Measurements from ENCODE around the gene EFNA5. TPM values are rescaled to one million over a fixed set of nuclear protein-coding genes. Genes with fewer than 3 reads are reported as not detected.

EFNA5 gene
- total RNA-seq, 2 donors from 2014 or later = 6.0 to 13.5 TPM

GRCh38 chr5:107486489-107486888 is 184.2 kb downstream of the EFNA5 start:
- no peaks in the 10 kb centered on the region for H3K27me3 ChIP-seq (replicated peaks; ENCODE audit: insufficient read depth)
- no peaks in the 10 kb centered on the region for H3K9me3 ChIP-seq
- H3K27ac ChIP-seq = no peak overlapping the region
- TF ChIP-seq CTCF (IDR thresholded peaks at IDR 0.05) = no peak
- no peak overlapping the region for H3K4me3 ChIP-seq
- H3K36me3 ChIP-seq = no peaks in the 10 kb centered on the region
- H3K4me1 ChIP-seq (ENCODE audit: control insufficient read depth in 1 of 2, low read depth in 2 of 2) = peaks cover 0 to 27% of the 10 kb centered on the region in 2 donors
- ATAC-seq (ENCODE audit: insufficient number of reproducible peaks, low FRiP score, low read depth) (no peak), DNase-seq (ENCODE audit: low spot score) (no peak)

- Histone ChIP-seq H3K9me3 (no peaks in the 10 kb centered on the region), H3K27ac (no peak overlapping the region), H3K36me3 (no peaks in the 10 kb centered on the region), H3K4me3 (no peak overlapping the region), H3K4me1 (ENCODE audit: control insufficient read depth in 1 of 2, low read depth in 2 of 2) (peaks cover 0 to 27% of the 10 kb centered on the region in 2 donors), H3K27me3 (replicated peaks; ENCODE audit: insufficient read depth) (no peaks in the 10 kb centered on the region)
- ATAC-seq (ENCODE audit: insufficient number of reproducible peaks, low FRiP score, low read depth) (no peak), DNase-seq (ENCODE audit: low spot score) (no peak)
- no peak for TF ChIP-seq CTCF (IDR thresholded peaks at IDR 0.05)
Observed at GRCh38 chr5:107485184-107485583, 185.6 kb downstream of the EFNA5 start.

- Histone ChIP-seq H3K4me3 (no peak overlapping the region), H3K4me1 (ENCODE audit: control insufficient read depth in 1 of 2, low read depth in 2 of 2) (peaks cover 0 to 19% of the 10 kb centered on the region in 2 donors), H3K27ac (no peak overlapping the region), H3K9me3 (no peaks in the 10 kb centered on the region), H3K36me3 (no peaks in the 10 kb centered on the region), H3K27me3 (replicated peaks; ENCODE audit: insufficient read depth) (no peaks in the 10 kb centered on the region)
- DNase-seq (ENCODE audit: low spot score) = no peak
- no peak for ATAC-seq (ENCODE audit: insufficient number of reproducible peaks, low FRiP score, low read depth)
- TF ChIP-seq CTCF (IDR thresholded peaks at IDR 0.05) = no peak
Observed at GRCh38 chr5:107484281-107484680, 186.5 kb downstream of the EFNA5 start.

GRCh38 chr5:107483231-107484024 is 187.3 kb downstream of the EFNA5 start:
- no peak for DNase-seq (ENCODE audit: low spot score)
- Histone ChIP-seq H3K9me3 (no peaks in the 10 kb centered on the region), H3K27me3 (replicated peaks; ENCODE audit: insufficient read depth) (no peaks in the 10 kb centered on the region), H3K4me1 (ENCODE audit: control insufficient read depth in 1 of 2, low read depth in 2 of 2) (peaks cover 0 to 16% of the 10 kb centered on the region in 2 donors), H3K4me3 (no peak overlapping the region), H3K36me3 (no peaks in the 10 kb centered on the region), H3K27ac (peak overlapping the region in 1 of 2 donors; percentile 7)
- no peak for ATAC-seq (ENCODE audit: insufficient number of reproducible peaks, low FRiP score, low read depth)
- no peak for TF ChIP-seq CTCF (IDR thresholded peaks at IDR 0.05)

- H3K4me3 ChIP-seq = no peak overlapping the region
- DNase-seq (ENCODE audit: low spot score) = no peak
- H3K27ac ChIP-seq = no peak overlapping the region
- ATAC-seq (ENCODE audit: insufficient number of reproducible peaks, low FRiP score, low read depth) = no peak
- no peaks in the 10 kb centered on the region for H3K27me3 ChIP-seq (replicated peaks; ENCODE audit: insufficient read depth)
- no peak for TF ChIP-seq CTCF (IDR thresholded peaks at IDR 0.05)
- H3K4me1 ChIP-seq (ENCODE audit: control insufficient read depth in 1 of 2, low read depth in 2 of 2) = peaks cover 0 to 2% of the 10 kb centered on the region in 2 donors
- no peaks in the 10 kb centered on the region for H3K36me3 ChIP-seq
- no peaks in the 10 kb centered on the region for H3K9me3 ChIP-seq
Observed at GRCh38 chr5:107478068-107478641, 192.6 kb downstream of the EFNA5 start.
